Mesenteric fat pad (tissue), 1 donor: Measurements from ENCODE around the gene ABCC1. TPM values are rescaled to one million over a fixed set of nuclear protein-coding genes. Genes with fewer than 3 reads are reported as not detected.
"Not testable (repeated sequence)": the region's sequence is repeated elsewhere in the genome, so short reads cannot be mapped to it uniquely, and the experiment has no call there.

ENCODE experiments used
- DNase-seq: peaks from one replicate; pipeline ENCODE4 v3.0.0-alpha.2; 2020; ENCODE audit warnings: low spot score
- total RNA-seq: library from RNA; stranded (reverse); fragmentation: NEBNext Ultra II Directional; extraction: Animal tissue kit (Norgen Biotek cat#: 25700); gene quantifications from one replicate; pipeline ENCODE4 v1.2.1, GENCODE V29; 2021
- donor health status: DM: yes; HTN: yes; CAD: no.

The ABCC1 gene
- total RNA-seq, 1 donor from 2014 or later = 42.8 TPM

GRCh38 chr16:16131204-16131603, 181.8 kb downstream of the ABCC1 start:
- no peak for DNase-seq

GRCh38 chr16:16131659-16132058, 182.2 kb downstream of the ABCC1 start:
- DNase-seq = no peak

GRCh38 chr16:16133943-16134604, 184.7 kb downstream of the ABCC1 start:
- no peak for DNase-seq

GRCh38 chr16:16136588-16136987, 187.2 kb downstream of the ABCC1 start:
- DNase-seq = no peak

- DNase-seq = no peak
Observed at GRCh38 chr16:16137110-16137509, 187.7 kb downstream of the ABCC1 start.

- no peak for DNase-seq
Observed at GRCh38 chr16:16138034-16138635, 188.7 kb downstream of the ABCC1 start.

GRCh38 chr16:16139061-16139460, 189.6 kb downstream of the ABCC1 start:
- DNase-seq = no peak

GRCh38 chr16:16139806-16140205, 190.4 kb downstream of the ABCC1 start:
- DNase-seq = no peak

GRCh38 chr16:16140537-16140936, 191.1 kb downstream of the ABCC1 start:
- no peak for DNase-seq

- no peak for DNase-seq
Observed at GRCh38 chr16:16141141-16141540, 191.7 kb downstream of the ABCC1 start.

- no peak for DNase-seq
Observed at GRCh38 chr16:16141784-16142396, 192.5 kb downstream of the ABCC1 start.

- DNase-seq = no peak
Observed at GRCh38 chr16:16143038-16143763, 193.8 kb downstream of the ABCC1 start.

GRCh38 chr16:16143931-16144330, 194.5 kb downstream of the ABCC1 start:
- no peak for DNase-seq

- no peak for DNase-seq
Observed at GRCh38 chr16:16144416-16144815, 195.0 kb downstream of the ABCC1 start.

GRCh38 chr16:16145286-16145685, 195.9 kb downstream of the ABCC1 start:
- DNase-seq = no peak

- DNase-seq = no peak
Observed at GRCh38 chr16:16146380-16147315, 197.2 kb downstream of the ABCC1 start.

- DNase-seq = no peak
Observed at GRCh38 chr16:16147316-16147999, 198.0 kb downstream of the ABCC1 start.

- not testable (repeated sequence) for DNase-seq
Observed at GRCh38 chr16:16148000-16148599, 198.7 kb downstream of the ABCC1 start.

- DNase-seq = no peak
Observed at GRCh38 chr16:16148755-16149154, 199.3 kb downstream of the ABCC1 start.

- DNase-seq = no peak
Observed at GRCh38 chr16:16149710-16150116, 200.3 kb downstream of the ABCC1 start.
